T follicular helper cell (primary cell): ENCODE data around the gene FOXC2.

ENCODE experiments used
- DNase-seq: peaks from one replicate; pipeline ENCODE4 v3.0.0-alpha.2; 2020; ENCODE audit warnings: low read depth

Gene FOXC2

GRCh38 chr16:86573646-86574508, 7.2 kb downstream of the FOXC2 start:
- DNase-seq = no peak

GRCh38 chr16:86574646-86575045, 8.0 kb downstream of the FOXC2 start:
- DNase-seq = no peak

GRCh38 chr16:86575095-86575685, 8.6 kb downstream of the FOXC2 start:
- no peak for DNase-seq

GRCh38 chr16:86575754-86576557, 9.3 kb downstream of the FOXC2 start:
- peak; percentile 16 for DNase-seq

GRCh38 chr16:86576591-86577313, 10.1 kb downstream of the FOXC2 start:
- no peak for DNase-seq

- no peak for DNase-seq
Measured at GRCh38 chr16:86577314-86577971, 10.8 kb downstream of the FOXC2 start.

GRCh38 chr16:86578061-86578599, 11.5 kb downstream of the FOXC2 start, which contains the start of gene FOXL1:
TSS of gene FOXL1 (plus strand) at chr16:86578549. CDS start at chr16:86578724, 175 bp downstream.
- DNase-seq = no peak

- DNase-seq = no peak
Measured at GRCh38 chr16:86578611-86579267, 12.1 kb downstream of the FOXC2 start.

GRCh38 chr16:86579268-86580062, 12.8 kb downstream of the FOXC2 start:
- DNase-seq = no peak

- no peak for DNase-seq
Measured at GRCh38 chr16:86580063-86580790, 13.6 kb downstream of the FOXC2 start.

GRCh38 chr16:86580791-86581170, 14.2 kb downstream of the FOXC2 start:
- DNase-seq = no peak

- no peak for DNase-seq
Measured at GRCh38 chr16:86581458-86581857, 14.8 kb downstream of the FOXC2 start.

GRCh38 chr16:86584071-86584685, 17.5 kb downstream of the FOXC2 start:
- no peak for DNase-seq

GRCh38 chr16:86584726-86585721, 18.4 kb downstream of the FOXC2 start:
- no peak for DNase-seq

- DNase-seq = no peak
Measured at GRCh38 chr16:86585821-86586611, 19.4 kb downstream of the FOXC2 start.

GRCh38 chr16:86587487-86587886, 20.9 kb downstream of the FOXC2 start:
- no peak for DNase-seq
